ENCODE measurements around the gene BEND3. TPM values are rescaled to one million over a fixed set of nuclear protein-coding genes. Genes with fewer than 3 reads are reported as not detected.

BEND3 gene
- total RNA-seq, 1 experiment from 2014 or later, result 70.2 TPM

DNA sequence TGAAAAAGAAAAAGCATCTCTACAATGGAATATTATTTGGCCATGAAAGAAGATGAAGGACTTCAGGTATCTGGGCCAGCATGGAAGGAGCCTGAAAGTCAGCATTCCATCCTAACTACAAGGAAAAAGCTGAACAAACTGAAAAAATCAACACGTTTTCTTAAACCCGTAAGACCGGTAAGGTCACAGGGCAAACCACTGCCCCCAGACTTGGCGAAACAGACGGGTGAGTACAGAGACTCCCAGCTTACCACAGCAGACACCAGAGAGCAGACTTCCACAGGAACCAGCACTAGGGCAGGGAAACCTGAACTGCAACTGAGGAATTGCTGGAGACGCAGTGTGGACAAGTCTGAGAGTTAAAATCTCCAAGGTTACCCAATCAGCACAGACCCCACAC, 31.4 kb downstream of the BEND3 start:
- H3K23me2 ChIP-seq (ENCODE audit: insufficient read length, low read depth, low read length, poor library complexity, severe bottlenecking), result no peaks in the 10 kb centered on the region
- no peak overlapping the region for H2BK15ac ChIP-seq (ENCODE audit: low read depth, low read length)
- no peak overlapping the region for H2BK12ac ChIP-seq (ENCODE audit: insufficient read length, low read depth, low read length)
- H4K20me1 ChIP-seq (ENCODE audit: control insufficient read depth, insufficient read depth, insufficient read length), result no peaks in the 10 kb centered on the region
- H4K5ac ChIP-seq (ENCODE audit: insufficient read length, low read depth, low read length), result no peak overlapping the region
- no peak overlapping the region for H3K56ac ChIP-seq (ENCODE audit: insufficient read length, low read depth, low read length)
- no peak overlapping the region for H2AK5ac ChIP-seq (ENCODE audit: insufficient read length, low read length)
- H2BK20ac ChIP-seq (ENCODE audit: low read depth, low read length, poor library complexity, severe bottlenecking), result no peak overlapping the region
- H3T11ph ChIP-seq (ENCODE audit: low read length), result no peak overlapping the region
- Mint-ChIP-seq H3K36me3 (ENCODE audit: insufficient read depth in 1 of 3, low read depth in 3 of 3) (peaks cover 43 to 89% (median 80%) of the 10 kb centered on the region in 3 experiments), H3K27ac (peak overlapping the region in 1 of 3 experiments; percentile 60; a peak in 1 of 7 replicates), H3K27me3 (ENCODE audit: low read depth) (no peaks in the 10 kb centered on the region), H3K4me1 (peaks cover 12 to 15% of the 10 kb centered on the region in 2 experiments), H3K9me3 (peaks cover 6% of the 10 kb centered on the region in 2 experiments; a peak in 3 of 5 replicates), H3K4me3 (no peak overlapping the region)
- H3K79me1 ChIP-seq (ENCODE audit: insufficient read depth, low read depth, low read length, poor library complexity, severe bottlenecking), result no peaks in the 10 kb centered on the region
- 0 out of 2 replicates have a peak, but pooled peaks cover 2% of the 10 kb centered on the region for H3K4me1 ChIP-seq (ENCODE audit: insufficient read depth, low read length)
- no peak overlapping the region for H2BK120ac ChIP-seq (ENCODE audit: low read depth, low read length, poor library complexity, severe bottlenecking)
- no peaks in the 10 kb centered on the region; the same call in 1 of the 2 replicates for H3K79me2 ChIP-seq (ENCODE audit: insufficient read depth, low read length)
- H4K8ac ChIP-seq (replicated peaks; ENCODE audit: insufficient read length, low read depth, low read length), result no peak overlapping the region
- no CpG with 5 or more reads among the region's 6 CpGs for WGBS (ENCODE audit: extremely low coverage, insufficient read length, low lambda C conversion rate)
- no peak overlapping the region for H3K27ac ChIP-seq (ENCODE audit: insufficient read length, low read depth, low read length)
- no peak overlapping the region for H2AFZ ChIP-seq (ENCODE audit: low read length)
- no peak overlapping the region for H3K4me2 ChIP-seq (ENCODE audit: insufficient read depth, insufficient read length, low read length)
- H3K18ac ChIP-seq (ENCODE audit: insufficient read length, low read depth, low read length), result no peak overlapping the region
- no peaks in the 10 kb centered on the region for H3K27me3 ChIP-seq (ENCODE audit: insufficient read depth, low read length)
- TF ChIP-seq, protein P1, sequence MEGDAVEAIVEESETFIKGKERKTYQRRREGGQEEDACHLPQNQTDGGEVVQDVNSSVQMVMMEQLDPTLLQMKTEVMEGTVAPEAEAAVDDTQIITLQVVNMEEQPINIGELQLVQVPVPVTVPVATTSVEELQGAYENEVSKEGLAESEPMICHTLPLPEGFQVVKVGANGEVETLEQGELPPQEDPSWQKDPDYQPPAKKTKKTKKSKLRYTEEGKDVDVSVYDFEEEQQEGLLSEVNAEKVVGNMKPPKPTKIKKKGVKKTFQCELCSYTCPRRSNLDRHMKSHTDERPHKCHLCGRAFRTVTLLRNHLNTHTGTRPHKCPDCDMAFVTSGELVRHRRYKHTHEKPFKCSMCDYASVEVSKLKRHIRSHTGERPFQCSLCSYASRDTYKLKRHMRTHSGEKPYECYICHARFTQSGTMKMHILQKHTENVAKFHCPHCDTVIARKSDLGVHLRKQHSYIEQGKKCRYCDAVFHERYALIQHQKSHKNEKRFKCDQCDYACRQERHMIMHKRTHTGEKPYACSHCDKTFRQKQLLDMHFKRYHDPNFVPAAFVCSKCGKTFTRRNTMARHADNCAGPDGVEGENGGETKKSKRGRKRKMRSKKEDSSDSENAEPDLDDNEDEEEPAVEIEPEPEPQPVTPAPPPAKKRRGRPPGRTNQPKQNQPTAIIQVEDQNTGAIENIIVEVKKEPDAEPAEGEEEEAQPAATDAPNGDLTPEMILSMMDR (conservative IDR thresholded peaks at IDR 0.05), result no peak
- H2BK5ac ChIP-seq (ENCODE audit: insufficient read length, low read length), result no peak overlapping the region
- H3K9me3 ChIP-seq (ENCODE audit: control insufficient read depth, low read depth, low read length), result no peaks in the 10 kb centered on the region
- no peak overlapping the region for H3K4ac ChIP-seq (ENCODE audit: low read depth, low read length)
- no peak for DNase-seq
- H3K14ac ChIP-seq (ENCODE audit: insufficient read depth, low read length), result no peak overlapping the region
- no peak overlapping the region for H3K9ac ChIP-seq (ENCODE audit: extremely low read depth, insufficient read length, low read length)
- H4K91ac ChIP-seq (ENCODE audit: insufficient read length, low read depth, low read length), result no peak overlapping the region
- no peak overlapping the region for H3K23ac ChIP-seq (ENCODE audit: insufficient read length, low read depth, low read length)

Measured in H9 (cell line).